ENCODE data around the gene LRSAM1. TPM values are rescaled to one million over a fixed set of nuclear protein-coding genes. Genes with fewer than 3 reads are reported as not detected.

Gene LRSAM1
- total and polyA plus RNA-seq, 9 of the 15 experiments (the other 6 are each of a cell fraction or from before 2014, with no cell fraction given), result 0.07 to 16.2 (median 4.7) TPM

- TF ChIP-seq PRDM10 (IDR thresholded peaks at IDR 0.05; ENCODE audit: partially characterized antibody) (peak; percentile 38), KAT8 (IDR thresholded peaks at IDR 0.05; ENCODE audit: low read depth) (peak; percentile 54), ETV1 (tag; conservative IDR thresholded peaks at IDR 0.05; ENCODE audit: low read depth) (no peak; the same call in 1 of the 2 replicates), SETDB1 (IDR thresholded peaks at IDR 0.05; ENCODE audit: low read length) (no peak), NR2C1 (IDR thresholded peaks at IDR 0.05) (no peak), NR2C1 (tag; IDR thresholded peaks at IDR 0.05) (peak; percentile 56; the same call in 1 of the 2 replicates)
These were observed 95.0 kb downstream of the LRSAM1 start (continued) for GRCh38 chr9:127546125-127546832.

GRCh38 chr9:127548352-127548881 is 97.1 kb downstream of the LRSAM1 start:
- H3K9me1 ChIP-seq (ENCODE audit: control insufficient read depth, insufficient read depth, low read length), result peaks cover 9% of the 10 kb centered on the region
- H3K4me2 ChIP-seq (ENCODE audit: insufficient read depth, low read length), result no peak overlapping the region
- H3K79me2 ChIP-seq (ENCODE audit: control insufficient read depth, insufficient read depth, low read length), result peaks cover 54% of the 10 kb centered on the region
- FAIRE-seq, result no peak
- H4K20me1 ChIP-seq (replicated peaks; ENCODE audit: control insufficient read depth, insufficient read depth, low read length), result peaks cover 8% of the 10 kb centered on the region; the same call in 1 of the 2 replicates
- no peak for ATAC-seq
- H3K27me3 ChIP-seq (ENCODE audit: control insufficient read depth in 2 of 2, insufficient read depth in 2 of 2, low read length in 2 of 2), result no peaks in the 10 kb centered on the region
- H3K4me1 ChIP-seq (replicated peaks in 1 of 2; ENCODE audit: control insufficient read depth in 2 of 2, insufficient read depth in 2 of 2, low read length in 2 of 2), result peaks cover 17 to 31% of the 10 kb centered on the region in 2 experiments
- no peak overlapping the region for H2AFZ ChIP-seq (ENCODE audit: low read depth, low read length)
- intact Hi-C loops (cut with micrococcal nuclease), result no loop called here
- H3K9ac ChIP-seq (ENCODE audit: insufficient read depth in 1 of 2, low read depth in 2 of 2, low read length in 2 of 2), result no peak overlapping the region
- no TSS peak for BruUV-seq (replicated peaks)
- H3K9me3 ChIP-seq (replicated peaks; ENCODE audit: control insufficient read depth, insufficient read depth, low read depth, low read length), result no peaks in the 10 kb centered on the region
- H3K27ac ChIP-seq (ENCODE audit: extremely low read depth, low read depth, low read length), result no peak overlapping the region
- H3K36me3 ChIP-seq (ENCODE audit: control insufficient read depth, insufficient read depth, low read length), result peaks cover 33% of the 10 kb centered on the region; the same call in 2 of the 3 replicates
- ChIA-PET CTCF (ENCODE audit: low intra/inter-chr PET ratio) (no interaction called here), POLR2A (interaction anchor here (0.8 to 2.2 kb wide), 2 partner anchors 9 to 11 kb away, joined by 3 to 6 read pairs; no protein-coding TSS in a partner anchor)
- DNase-seq (ENCODE audit: extremely low read depth in 1 of 4, low spot score in 3 of 4), result no peak
- no peak overlapping the region for H3K4me3 ChIP-seq
- in situ Hi-C loops (cut with MboI), result no loop called here
- WGBS (ENCODE audit: insufficient coverage, low coverage, missing lambda C conversion rate), result 78% methylated on average over 9 of the region's 10 CpGs
- no peak for TF ChIP-seq SIN3B (IDR thresholded peaks at IDR 0.05; ENCODE audit: low read depth)
- TF ChIP-seq ZNF778 (CRISPR knock-in tag; IDR thresholded peaks at IDR 0.05), result no peak
- no peak for TF ChIP-seq NFE2L1 (tag; IDR thresholded peaks at IDR 0.05; ENCODE audit: borderline replicate concordance, low read depth)
- TF ChIP-seq ELK1 (CRISPR knock-in tag; IDR thresholded peaks at IDR 0.05), result no peak
- no peak for TF ChIP-seq RCOR1 (IDR thresholded peaks at IDR 0.05; ENCODE audit: borderline replicate concordance in 1 of 2, low read depth in 2 of 2, low read length in 2 of 2)
- TF ChIP-seq FIP1L1 (IDR thresholded peaks at IDR 0.05; ENCODE audit: low read depth, low read length, poor library complexity, severe bottlenecking), result no peak
- TF ChIP-seq PRPF4 (IDR thresholded peaks at IDR 0.05; ENCODE audit: insufficient read depth, low read depth, low read length, poor library complexity, severe bottlenecking), result no peak
- TF ChIP-seq HNRNPL (IDR thresholded peaks at IDR 0.05; ENCODE audit: low read depth, low read length), result no peak
- no peak for TF ChIP-seq GTF2F1 (IDR thresholded peaks at IDR 0.05; ENCODE audit: low read depth, low read length)
- no peak for TF ChIP-seq ZNF23 (CRISPR knock-in tag; IDR thresholded peaks at IDR 0.05)

Measured in K562 (cell line).